Esophagus squamous epithelium (tissue), 4 donors: Measurements from ENCODE around the gene OR2C3.

Experiments used
- CTCF ChIP-seq, 6 experiments: fragments of 450-650 bp in 4 of 6; fragments of 200-600 bp in 2 of 6; sonication (generic) in 2 of 6; IDR thresholded peaks; one replicate each; pipeline ENCODE4 v1.5.1; 2016 to 2019; ENCODE audit warnings: antibody characterized with exemption in 6 of 6, mild to moderate bottlenecking in 4 of 6, moderate library complexity in 4 of 6
- POLR2A ChIP-seq, 4 donors: fragments of 450-650 bp; IDR thresholded peaks; one replicate each; pipeline ENCODE4 v1.6.1; 2017; ENCODE audit warnings: antibody characterized with exemption in 4 of 4, mild to moderate bottlenecking in 4 of 4, moderate library complexity in 3 of 4

GRCh38 chr1:247574664-247575063 lies 38.4 kb upstream of the OR2C3 start:
- TF ChIP-seq CTCF (IDR thresholded peaks at IDR 0.05) (no peak), POLR2A (IDR thresholded peaks at IDR 0.05) (no peak)
